ENCODE results near the gene SH3TC1.

The SH3TC1 gene

DNA sequence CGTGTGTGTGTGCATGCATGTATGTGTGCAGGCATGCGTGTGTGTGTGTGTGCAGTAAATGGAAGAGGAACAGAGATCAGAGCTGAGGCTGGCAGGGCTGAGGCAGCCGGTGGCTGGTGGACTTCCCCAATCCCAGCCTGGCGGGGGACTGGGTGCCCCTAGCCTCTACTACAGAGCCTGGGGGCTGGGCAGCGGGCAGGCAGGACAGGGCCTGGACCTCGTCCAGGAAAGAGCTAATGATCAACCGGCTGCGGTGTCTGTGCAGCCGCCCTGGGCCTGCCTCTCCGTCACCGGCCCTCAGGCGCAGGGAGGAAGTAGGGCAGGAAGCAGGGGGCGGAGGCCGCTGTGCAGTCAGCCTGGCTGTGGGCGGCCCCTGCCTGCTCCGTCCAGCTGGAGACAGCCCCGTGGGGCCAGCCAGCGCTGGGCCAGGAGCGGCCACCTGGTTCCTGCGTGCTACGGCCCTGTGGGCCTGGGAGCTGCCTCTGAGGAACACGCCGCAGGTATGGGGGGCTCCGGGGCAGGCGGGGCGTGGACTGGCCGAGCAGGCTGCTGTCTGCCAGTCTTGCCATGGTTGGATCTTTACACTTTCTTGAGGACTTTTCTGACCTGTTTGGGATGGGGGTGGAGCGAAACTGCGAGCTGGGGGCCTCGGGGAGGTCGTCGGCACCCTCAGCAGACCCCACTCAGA, at the start of gene SH3TC1:
Gene SH3TC1 (plus strand): TSS at position 385 of the 688 bp plus-strand sequence. CDS start 5,905 bp downstream, outside the sequence.
- TF ChIP-seq, protein P1, sequence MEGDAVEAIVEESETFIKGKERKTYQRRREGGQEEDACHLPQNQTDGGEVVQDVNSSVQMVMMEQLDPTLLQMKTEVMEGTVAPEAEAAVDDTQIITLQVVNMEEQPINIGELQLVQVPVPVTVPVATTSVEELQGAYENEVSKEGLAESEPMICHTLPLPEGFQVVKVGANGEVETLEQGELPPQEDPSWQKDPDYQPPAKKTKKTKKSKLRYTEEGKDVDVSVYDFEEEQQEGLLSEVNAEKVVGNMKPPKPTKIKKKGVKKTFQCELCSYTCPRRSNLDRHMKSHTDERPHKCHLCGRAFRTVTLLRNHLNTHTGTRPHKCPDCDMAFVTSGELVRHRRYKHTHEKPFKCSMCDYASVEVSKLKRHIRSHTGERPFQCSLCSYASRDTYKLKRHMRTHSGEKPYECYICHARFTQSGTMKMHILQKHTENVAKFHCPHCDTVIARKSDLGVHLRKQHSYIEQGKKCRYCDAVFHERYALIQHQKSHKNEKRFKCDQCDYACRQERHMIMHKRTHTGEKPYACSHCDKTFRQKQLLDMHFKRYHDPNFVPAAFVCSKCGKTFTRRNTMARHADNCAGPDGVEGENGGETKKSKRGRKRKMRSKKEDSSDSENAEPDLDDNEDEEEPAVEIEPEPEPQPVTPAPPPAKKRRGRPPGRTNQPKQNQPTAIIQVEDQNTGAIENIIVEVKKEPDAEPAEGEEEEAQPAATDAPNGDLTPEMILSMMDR (IDR thresholded peaks at IDR 0.05) = no peak
- H3K27ac ChIP-seq = peak within 1 kb of the TSS; percentile 31 to 46
- intact Hi-C loops (cut with DNase I; ENCODE audit: low total_unique reads) = no loop called here
- H3K4me1 ChIP-seq = peaks cover 0 to 29% (median 9%) of the 10 kb centered on the region in 4 donors
- DNase-seq = peak; percentile 85 to 89
- H3K4me3 ChIP-seq = peak within 1 kb of the TSS; percentile 38 to 48
- no peaks in the 10 kb centered on the region for H3K36me3 ChIP-seq
- no peaks in the 10 kb centered on the region for H3K9me3 ChIP-seq
- H3K27me3 ChIP-seq = peaks cover 0 to 5% of the 10 kb centered on the region in 2 donors

- no peak overlapping the region for H3K27ac ChIP-seq
- no peak overlapping the region for H3K4me3 ChIP-seq
- peaks cover 0 to 18% (median 17%) of the 10 kb centered on the region in 4 donors for H3K4me1 ChIP-seq
- no peaks in the 10 kb centered on the region for H3K27me3 ChIP-seq
- intact Hi-C loops (cut with DNase I; ENCODE audit: low total_unique reads) = no loop called here
- H3K9me3 ChIP-seq = no peaks in the 10 kb centered on the region
- no peak for DNase-seq
- no peaks in the 10 kb centered on the region for H3K36me3 ChIP-seq
- TF ChIP-seq, protein P1 (IDR thresholded peaks at IDR 0.05) = no peak
Measured at GRCh38 chr4:8149664-8150063, 49.4 kb upstream of the SH3TC1 start.

- TF ChIP-seq, protein P1 (IDR thresholded peaks at IDR 0.05) = no peak
- no peak overlapping the region for H3K27ac ChIP-seq
- peaks cover 0 to 17% (median 12%) of the 10 kb centered on the region in 4 donors for H3K4me1 ChIP-seq
- no peak overlapping the region for H3K4me3 ChIP-seq
- DNase-seq = no peak
- H3K27me3 ChIP-seq = no peaks in the 10 kb centered on the region
- intact Hi-C loops (cut with DNase I; ENCODE audit: low total_unique reads) = no loop called here
- H3K9me3 ChIP-seq = no peaks in the 10 kb centered on the region
- no peaks in the 10 kb centered on the region for H3K36me3 ChIP-seq
Measured at GRCh38 chr4:8150152-8151090, 48.7 kb upstream of the SH3TC1 start.

DNA sequence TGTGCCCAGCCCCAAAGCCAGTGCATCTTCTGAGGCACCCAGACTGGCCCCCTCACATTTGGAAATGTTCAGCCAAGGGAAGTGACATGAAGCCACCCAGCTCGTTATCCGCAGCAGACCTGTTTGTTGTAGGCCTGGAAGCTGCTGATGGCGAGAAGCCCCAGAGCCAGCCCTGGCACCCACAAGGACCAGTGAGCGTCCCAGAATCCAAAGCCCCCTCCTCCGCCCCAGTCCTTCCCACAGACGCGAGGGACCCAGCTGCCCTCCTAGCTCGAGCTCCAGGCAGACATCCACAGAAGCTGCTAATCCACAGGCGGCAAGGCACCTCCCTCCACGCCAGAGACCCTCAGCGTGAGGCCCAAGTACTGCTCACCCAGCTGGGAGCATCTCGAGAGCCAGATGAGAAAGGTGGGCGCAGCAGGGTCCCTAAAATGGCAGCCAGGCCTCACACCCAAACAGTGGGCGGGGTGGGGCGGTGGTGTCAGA, 47.9 kb upstream of the SH3TC1 start:
- no peak overlapping the region for H3K27ac ChIP-seq
- peaks cover 0 to 13% (median 5%) of the 10 kb centered on the region in 4 donors for H3K4me1 ChIP-seq
- TF ChIP-seq, protein P1 (IDR thresholded peaks at IDR 0.05) = no peak
- intact Hi-C loops (cut with DNase I; ENCODE audit: low total_unique reads) = no loop called here
- no peak for DNase-seq
- H3K4me3 ChIP-seq = no peak overlapping the region
- H3K9me3 ChIP-seq = no peaks in the 10 kb centered on the region
- H3K27me3 ChIP-seq = no peaks in the 10 kb centered on the region
- no peaks in the 10 kb centered on the region for H3K36me3 ChIP-seq

- H3K9me3 ChIP-seq = no peaks in the 10 kb centered on the region
- H3K4me3 ChIP-seq = no peak overlapping the region
- no peaks in the 10 kb centered on the region for H3K27me3 ChIP-seq
- no peak overlapping the region for H3K27ac ChIP-seq
- TF ChIP-seq, protein P1 (IDR thresholded peaks at IDR 0.05) = no peak
- intact Hi-C loops (cut with DNase I; ENCODE audit: low total_unique reads) = no loop called here
- DNase-seq = no peak
- no peaks in the 10 kb centered on the region for H3K36me3 ChIP-seq
- peaks cover 0 to 16% (median 9%) of the 10 kb centered on the region in 4 donors for H3K4me1 ChIP-seq
Measured at GRCh38 chr4:8152090-8152864, 46.8 kb upstream of the SH3TC1 start.

Data from tibial artery (tissue), 4 donors.